H1 (cell line): ENCODE data around the gene TET2. TPM values are rescaled to one million over a fixed set of nuclear protein-coding genes. Genes with fewer than 3 reads are reported as not detected.

ENCODE experiments used
- ATF2 ChIP-seq: IDR thresholded peaks from 2 replicates; pipeline ENCODE4 v1.6.1; 2012; ENCODE audit warnings: low read length, inconsistent platforms
- SIX5 ChIP-seq: IDR thresholded peaks from 2 replicates; pipeline ENCODE4 v1.6.1; 2011; ENCODE audit warnings: mild to moderate bottlenecking, low read depth, low read length
- polyA plus RNA-seq, 7 experiments: library from polyadenylated mRNA; depleted of rRNA in 3 of 7; stranded (reverse) in 5 of 7; unstranded in 2 of 7; fragments of >200 nt in 5 of 7; fragments of 200-250 nt in 2 of 7; gene quantifications; 1 replicate in 5 of 7; 2 replicates in 1 of 7; 4 replicates in 1 of 7; pipeline versions ENCODE4 v1.2.1 to v1.2.3, GENCODE V29; 2011 to 2013; ENCODE audit warnings: missing spikeins in 2 of 7, mixed read lengths in 2 of 7
- total RNA-seq: library from RNA; stranded (reverse); fragmentation: NEBNext Ultra II Directional; extraction: Animal tissue kit (Norgen Biotek cat#: 25700); gene quantifications from 2 replicates; pipeline ENCODE4 v1.2.1, GENCODE V29; 2021
- TF ChIP-seq, protein P1 (sequence below), 3 experiments: IDR thresholded peaks; 1 replicate in 2 of 3; 2 replicates in 1 of 3; pipeline versions ENCODE4 v1.5.1 to v1.6.1; 2011; ENCODE audit warnings: low read length in 3 of 3, mild to moderate bottlenecking in 3 of 3, inconsistent platforms in 2 of 3, low read depth in 1 of 3, moderate library complexity in 1 of 3; ENCODE audit not compliant: insufficient read depth in 1 of 3; ENCODE audit errors: control extremely low read depth in 1 of 3

TET2 gene
- total and polyA plus RNA-seq, 2 of the 8 experiments (the other 6 are each of a cell fraction or from before 2014, with no cell fraction given), result 1.0 to 2.6 TPM

DNA sequence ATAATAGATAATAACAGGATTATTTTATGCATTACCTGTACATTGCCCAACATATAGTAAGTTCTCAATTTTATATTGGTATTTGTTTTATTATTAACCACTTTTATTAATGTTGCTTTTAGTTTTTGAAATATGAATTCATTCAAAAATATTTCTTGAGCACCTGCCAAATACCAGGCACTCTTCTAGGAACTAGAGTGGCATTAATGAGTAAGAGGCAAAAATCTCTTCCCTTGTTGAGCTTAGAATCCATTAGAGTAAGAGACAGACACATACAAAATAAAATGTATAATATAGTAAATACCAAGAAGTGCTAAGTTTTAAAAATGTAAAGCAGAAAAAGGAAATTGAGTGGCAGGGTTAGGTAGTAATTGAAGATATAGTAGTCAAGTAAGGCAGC is 45.8 kb downstream of the TET2 start (continued):
- TF ChIP-seq, protein P1, sequence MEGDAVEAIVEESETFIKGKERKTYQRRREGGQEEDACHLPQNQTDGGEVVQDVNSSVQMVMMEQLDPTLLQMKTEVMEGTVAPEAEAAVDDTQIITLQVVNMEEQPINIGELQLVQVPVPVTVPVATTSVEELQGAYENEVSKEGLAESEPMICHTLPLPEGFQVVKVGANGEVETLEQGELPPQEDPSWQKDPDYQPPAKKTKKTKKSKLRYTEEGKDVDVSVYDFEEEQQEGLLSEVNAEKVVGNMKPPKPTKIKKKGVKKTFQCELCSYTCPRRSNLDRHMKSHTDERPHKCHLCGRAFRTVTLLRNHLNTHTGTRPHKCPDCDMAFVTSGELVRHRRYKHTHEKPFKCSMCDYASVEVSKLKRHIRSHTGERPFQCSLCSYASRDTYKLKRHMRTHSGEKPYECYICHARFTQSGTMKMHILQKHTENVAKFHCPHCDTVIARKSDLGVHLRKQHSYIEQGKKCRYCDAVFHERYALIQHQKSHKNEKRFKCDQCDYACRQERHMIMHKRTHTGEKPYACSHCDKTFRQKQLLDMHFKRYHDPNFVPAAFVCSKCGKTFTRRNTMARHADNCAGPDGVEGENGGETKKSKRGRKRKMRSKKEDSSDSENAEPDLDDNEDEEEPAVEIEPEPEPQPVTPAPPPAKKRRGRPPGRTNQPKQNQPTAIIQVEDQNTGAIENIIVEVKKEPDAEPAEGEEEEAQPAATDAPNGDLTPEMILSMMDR (IDR thresholded peaks at IDR 0.05; ENCODE audit: control extremely low read depth in 1 of 3, insufficient read depth in 1 of 3, low read depth in 1 of 3, low read length in 3 of 3), result no peak
- TF ChIP-seq ATF2 (no peak), SIX5 (no peak)
